ENCODE data around the gene MCU. TPM values are rescaled to one million over a fixed set of nuclear protein-coding genes. Genes with fewer than 3 reads are reported as not detected.

The MCU gene
- polyA plus RNA-seq, 1 of the 3 experiments (the other 2 are of a cell fraction), result 20.6 TPM

GRCh38 chr10:72826346-72826745 lies 134.4 kb downstream of the MCU start:
- Histone ChIP-seq H3K9ac (no peak overlapping the region), H3K9me2 (0 out of 2 replicates have a peak, but pooled peaks cover 3% of the 10 kb centered on the region), H3K4me2 (no peak overlapping the region), H3K36me3 (replicated peaks in 1 of 2; ENCODE audit: control insufficient read depth in 1 of 2, insufficient read depth in 2 of 2, low read length in 1 of 2) (peaks cover 0 to 8% of the 10 kb centered on the region in 2 experiments), H3K79me2 (ENCODE audit: insufficient read depth) (peaks cover 4% of the 10 kb centered on the region; the same call in 1 of the 2 replicates), H3K27ac (ENCODE audit: low read depth in 2 of 2, low read length in 1 of 2) (no peak overlapping the region), H3K27me3 (ENCODE audit: insufficient read depth) (no peaks in the 10 kb centered on the region), H2AFZ (ENCODE audit: low read depth) (no peak overlapping the region), H3K4me1 (ENCODE audit: control insufficient read depth in 1 of 2, insufficient read depth in 2 of 2, low read depth in 1 of 2, low read length in 1 of 2) (peaks cover 0 to 3% of the 10 kb centered on the region in 2 experiments; a peak in 2 of 4 replicates), H4K20me1 (ENCODE audit: insufficient read depth) (no peaks in the 10 kb centered on the region), H3K4me3 (ENCODE audit: low read depth in 2 of 2, low read length in 1 of 2) (no peak overlapping the region), H3F3A (replicated peaks; ENCODE audit: insufficient read depth) (no peaks in the 10 kb centered on the region), H3K9me3 (no peaks in the 10 kb centered on the region)
- no peak for TF ChIP-seq GABPA (IDR thresholded peaks at IDR 0.05; ENCODE audit: low read depth)
- CTCF ChIA-PET, result interaction anchor here (1.0 to 1.3 kb wide), 2 partner anchors 8 to 9 kb away, joined by 3 to 6 read pairs; no protein-coding TSS in a partner anchor
- POLR2A ChIA-PET, result no interaction called here
- no peak for DNase-seq

GRCh38 chr10:72828294-72828693 lies 136.4 kb downstream of the MCU start:
- Histone ChIP-seq H3K27ac (ENCODE audit: low read depth in 2 of 2, low read length in 1 of 2) (no peak overlapping the region), H3K79me2 (ENCODE audit: insufficient read depth) (0 out of 2 replicates have a peak, but pooled peaks cover 4% of the 10 kb centered on the region), H3K36me3 (replicated peaks in 1 of 2; ENCODE audit: control insufficient read depth in 1 of 2, insufficient read depth in 2 of 2, low read length in 1 of 2) (no peaks in the 10 kb centered on the region), H3K27me3 (ENCODE audit: insufficient read depth) (no peaks in the 10 kb centered on the region), H4K20me1 (ENCODE audit: insufficient read depth) (no peaks in the 10 kb centered on the region), H3K4me3 (ENCODE audit: low read depth in 2 of 2, low read length in 1 of 2) (no peak overlapping the region), H2AFZ (ENCODE audit: low read depth) (no peak overlapping the region), H3K4me1 (ENCODE audit: control insufficient read depth in 1 of 2, insufficient read depth in 2 of 2, low read depth in 1 of 2, low read length in 1 of 2) (peaks cover 0 to 10% of the 10 kb centered on the region in 2 experiments; a peak in 2 of 4 replicates), H3K9me3 (no peaks in the 10 kb centered on the region), H3F3A (replicated peaks; ENCODE audit: insufficient read depth) (peaks cover 4% of the 10 kb centered on the region), H3K4me2 (no peak overlapping the region), H3K9ac (no peak overlapping the region), H3K9me2 (0 out of 2 replicates have a peak, but pooled peaks cover 3% of the 10 kb centered on the region)
- no peak for TF ChIP-seq MAX (IDR thresholded peaks at IDR 0.05; ENCODE audit: low read depth)
- TF ChIP-seq RXRA (IDR thresholded peaks at IDR 0.05; ENCODE audit: borderline replicate concordance, low read depth), result no peak
- no peak for TF ChIP-seq ZBTB33 (IDR thresholded peaks at IDR 0.05; ENCODE audit: borderline replicate concordance, low read depth)
- TF ChIP-seq FOSL2 (IDR thresholded peaks at IDR 0.05; ENCODE audit: borderline replicate concordance, low read depth), result no peak
- no peak for TF ChIP-seq RFX5 (IDR thresholded peaks at IDR 0.05; ENCODE audit: low read length)
- no peak for TF ChIP-seq FOXM1 (IDR thresholded peaks at IDR 0.05; ENCODE audit: low read depth)
- TF ChIP-seq CHD2 (IDR thresholded peaks at IDR 0.05; ENCODE audit: low read length, partially characterized antibody), result no peak
- TF ChIP-seq FOXJ3 (CRISPR knock-in tag; IDR thresholded peaks at IDR 0.05), result no peak
- TF ChIP-seq RCOR1 (IDR thresholded peaks at IDR 0.05; ENCODE audit: low read length), result no peak
- TF ChIP-seq JUND (IDR thresholded peaks at IDR 0.05), result no peak
- TF ChIP-seq CTCF (IDR thresholded peaks at IDR 0.05), result no peak
- TF ChIP-seq MEF2A (IDR thresholded peaks at IDR 0.05; ENCODE audit: borderline replicate concordance, low read depth), result no peak
- ChIA-PET CTCF (no interaction called here), POLR2A (no interaction called here)
- no peak for DNase-seq

Data from SK-N-SH (cell line).